GM19438 (cell line): ENCODE data around the gene TESK2.
"Not testable (repeated sequence)": the region's sequence is repeated elsewhere in the genome, so short reads cannot be mapped to it uniquely, and the experiment has no call there.

Source experiments
- ATAC-seq: cut with Tn5 transposase; IDR thresholded peaks from one replicate; pipeline ENCODE4 v1.9.1; 2021; ENCODE audit warnings: low read depth; ENCODE audit not compliant: unreplicated experiment

The TESK2 gene

GRCh38 chr1:45423906-45424678 is 66.9 kb downstream of the TESK2 start:
- ATAC-seq: no peak

GRCh38 chr1:45421935-45422334 is 69.0 kb downstream of the TESK2 start:
- ATAC-seq: no peak

- no peak for ATAC-seq
Measured at GRCh38 chr1:45414746-45415145, 76.2 kb downstream of the TESK2 start.

GRCh38 chr1:45412899-45413298 is 78.1 kb downstream of the TESK2 start:
- ATAC-seq: no peak

- no peak for ATAC-seq
Measured at GRCh38 chr1:45411510-45411899, 79.5 kb downstream of the TESK2 start.

- ATAC-seq: no peak
Measured at GRCh38 chr1:45410850-45411509, 80.0 kb downstream of the TESK2 start.

- no peak for ATAC-seq
Measured at GRCh38 chr1:45409276-45409675, 81.7 kb downstream of the TESK2 start.

- ATAC-seq: no peak
Measured at GRCh38 chr1:45407629-45408287, 83.2 kb downstream of the TESK2 start.

- ATAC-seq: no peak
Measured at GRCh38 chr1:45405636-45406035, 85.3 kb downstream of the TESK2 start.

GRCh38 chr1:45403718-45404117 is 87.2 kb downstream of the TESK2 start:
- no peak for ATAC-seq

GRCh38 chr1:45403298-45403697 is 87.7 kb downstream of the TESK2 start:
- no peak for ATAC-seq

GRCh38 chr1:45401524-45401923 is 89.4 kb downstream of the TESK2 start:
- no peak for ATAC-seq

GRCh38 chr1:45400049-45400448 is 90.9 kb downstream of the TESK2 start:
- no peak for ATAC-seq

GRCh38 chr1:45397285-45397684 is 93.7 kb downstream of the TESK2 start:
- no peak for ATAC-seq

- ATAC-seq: no peak
Measured at GRCh38 chr1:45395582-45395981, 95.4 kb downstream of the TESK2 start.

- ATAC-seq: no peak
Measured at GRCh38 chr1:45395051-45395450, 95.9 kb downstream of the TESK2 start.

- peak; percentile 57 for ATAC-seq
Measured at GRCh38 chr1:45394342-45394741, 96.6 kb downstream of the TESK2 start.

GRCh38 chr1:45393718-45394302 is 97.2 kb downstream of the TESK2 start:
- ATAC-seq: peak; percentile 53

- no peak for ATAC-seq
Measured at GRCh38 chr1:45386219-45386618, 104.7 kb downstream of the TESK2 start.

- no peak for ATAC-seq
Measured at GRCh38 chr1:45385302-45385701, 105.7 kb downstream of the TESK2 start.

- not testable (repeated sequence) for ATAC-seq
Measured at GRCh38 chr1:45384213-45384612, 106.8 kb downstream of the TESK2 start.
